IMR-90 (cell line): Measurements from ENCODE around the gene CRYAA. TPM values are rescaled to one million over a fixed set of nuclear protein-coding genes. Genes with fewer than 3 reads are reported as not detected.
"Not testable (repeated sequence)": the region's sequence is repeated elsewhere in the genome, so short reads cannot be mapped to it uniquely, and the experiment has no call there.

Source experiments
- ATAC-seq: fragments of 200-7000 bp; cut with Tn5 transposase; 2 replicates; pipeline ENCODE4 v1.9.1; 2020; ENCODE audit warnings: low read depth, mild to moderate bottlenecking, moderate library complexity
- Bru-seq: library from RNA; stranded (reverse); fragments of 400-500 nt; gene quantifications from one replicate; lab custom pipeline; 2021; lab: Mats Ljungman, UMichigan
- BruChase-seq, 2 experiments: library from RNA; stranded (reverse); fragments of 400-500 nt; gene quantifications; one replicate each; lab custom pipeline; 2021; lab: Mats Ljungman, UMichigan
- BruUV-seq: library from RNA; stranded (reverse); fragments of 400-500 nt; replicated peaks from 2 replicates; lab custom pipeline; 2021; lab: Mats Ljungman, UMichigan
- CTCF ChIA-PET: fragments of 300-600 bp; formaldehyde crosslinking; extraction: SDS; loops from one replicate; lab custom pipeline; 2021; ENCODE audit warnings: antibody characterized with exemption; lab: Yijun Ruan, JAX
- POLR2A ChIA-PET: fragments of 300-600 bp; sonication (Branson Sonifier 250); formaldehyde crosslinking; loops from one replicate; lab custom pipeline; 2022; ENCODE audit warnings: antibody characterized with exemption; ENCODE audit not compliant: unreplicated experiment; lab: Charles Lee
- DNase-seq: peaks from one replicate; pipeline ENCODE4 v3.0.0; 2013
- H2AFZ ChIP-seq: replicated peaks from 2 replicates; pipeline ENCODE3; 2013; ENCODE audit warnings: low read length, mild to moderate bottlenecking; ENCODE audit not compliant: poor library complexity
- H2AK5ac ChIP-seq: 2 replicates; pipeline ENCODE4 v1.6.1; 2013; ENCODE audit warnings: low read depth, low read length, inconsistent platforms
- H2AK9ac ChIP-seq: replicated peaks from 2 replicates; pipeline ENCODE3; 2013; ENCODE audit warnings: mild to moderate bottlenecking, low read depth, low read length, moderate library complexity; ENCODE audit not compliant: poor library complexity
- H2BK120ac ChIP-seq: 2 replicates; pipeline ENCODE4 v1.6.1; 2013; ENCODE audit warnings: low read depth, low read length, inconsistent platforms
- H2BK15ac ChIP-seq: 3 replicates; pipeline ENCODE4 v1.6.1; 2013; ENCODE audit warnings: low read depth, low read length, inconsistent platforms
- H2BK20ac ChIP-seq: 2 replicates; pipeline ENCODE4 v1.6.1; 2013; ENCODE audit warnings: low read depth, mild to moderate bottlenecking, inconsistent platforms, low read length, moderate library complexity
- H2BK5ac ChIP-seq: 2 replicates; pipeline ENCODE4 v1.6.1; 2013; ENCODE audit warnings: mild to moderate bottlenecking, low read depth, low read length, inconsistent platforms; ENCODE audit not compliant: poor library complexity, severe bottlenecking
- H3K14ac ChIP-seq: replicated peaks from 2 replicates; pipeline ENCODE4 v1.6.1; 2013; ENCODE audit warnings: low read depth, low read length, inconsistent platforms
- H3K18ac ChIP-seq: 2 replicates; pipeline ENCODE4 v1.6.1; 2013; ENCODE audit warnings: low read depth, low read length, control low read depth
- H3K23ac ChIP-seq: 2 replicates; pipeline ENCODE4 v1.6.1; 2013; ENCODE audit warnings: low read depth, low read length, inconsistent platforms
- H3K27ac ChIP-seq: 2 replicates; pipeline ENCODE4 v1.5.1; 2013; ENCODE audit warnings: mild to moderate bottlenecking, control low read depth, low read length; ENCODE audit not compliant: insufficient read depth
- H3K27me3 ChIP-seq: 2 replicates; pipeline ENCODE4 v1.6.1; 2013; ENCODE audit warnings: low read length; ENCODE audit not compliant: control insufficient read depth, insufficient read depth
- H3K36me3 ChIP-seq: 2 replicates; pipeline ENCODE4 v1.6.1; 2013; ENCODE audit warnings: low read length, mixed read lengths; ENCODE audit not compliant: control insufficient read depth, insufficient read depth
- H3K4ac ChIP-seq: 2 replicates; pipeline ENCODE4 v1.6.1; 2013; ENCODE audit warnings: low read depth, low read length, inconsistent platforms
- H3K4me1 ChIP-seq: 2 replicates; pipeline ENCODE4 v1.6.1; 2013; ENCODE audit warnings: low read length, mixed read lengths; ENCODE audit not compliant: control insufficient read depth, insufficient read depth
- H3K4me2 ChIP-seq: 2 replicates; pipeline ENCODE4 v1.6.1; 2013; ENCODE audit warnings: low read depth, mild to moderate bottlenecking, control low read depth, low read length, moderate library complexity
- H3K4me3 ChIP-seq: 2 replicates; pipeline ENCODE4 v1.5.1; 2013; ENCODE audit warnings: low read depth, mild to moderate bottlenecking, control low read depth, low read length, moderate library complexity; ENCODE audit not compliant: insufficient read depth
- H3K56ac ChIP-seq: 2 replicates; pipeline ENCODE4 v1.6.1; 2013; ENCODE audit warnings: low read length, inconsistent platforms; ENCODE audit not compliant: insufficient read depth; ENCODE audit errors: extremely low read depth
- H3K79me1 ChIP-seq, 2 experiments: 2 replicates each; pipeline ENCODE4 v1.6.1; 2013; ENCODE audit warnings: low read length in 2 of 2, inconsistent platforms in 1 of 2, low read depth in 1 of 2
- H3K9ac ChIP-seq: 2 replicates; pipeline ENCODE4 v1.6.1; 2013; ENCODE audit warnings: low read depth, low read length, control low read depth
- H3K9me1 ChIP-seq: 2 replicates; pipeline ENCODE4 v1.6.1; 2013; ENCODE audit warnings: low read length, inconsistent platforms; ENCODE audit not compliant: insufficient read depth
- H3K9me3 ChIP-seq: 2 replicates; pipeline ENCODE4 v1.6.1; 2013; ENCODE audit warnings: low read length; ENCODE audit not compliant: control insufficient read depth, insufficient read depth
- H4K20me1 ChIP-seq: 2 replicates; pipeline ENCODE4 v1.6.1; 2013; ENCODE audit warnings: low read length, inconsistent platforms; ENCODE audit not compliant: insufficient read depth
- H4K5ac ChIP-seq: 2 replicates; pipeline ENCODE4 v1.6.1; 2013; ENCODE audit warnings: mild to moderate bottlenecking, low read depth, low read length, control low read depth
- H4K8ac ChIP-seq, 2 experiments: 2 replicates each; pipeline ENCODE4 v1.6.1; 2013; ENCODE audit warnings: low read depth in 2 of 2, low read length in 2 of 2, control low read depth in 1 of 2, inconsistent platforms in 1 of 2
- H4K91ac ChIP-seq: 2 replicates; pipeline ENCODE4 v1.6.1; 2013; ENCODE audit warnings: low read depth, low read length, inconsistent platforms; ENCODE audit not compliant: insufficient read depth
- WGBS, 2 experiments: methylation state at CpG; one replicate each; pipeline versions ENCODE4 v1.1.5 to v1.1.7; 2013; ENCODE audit warnings: missing lambda C conversion rate in 2 of 2; ENCODE audit not compliant: insufficient read length in 1 of 2; ENCODE audit errors: extremely low coverage in 2 of 2; 5-methylcytosine and 5-hydroxymethylcytosine counted together
- dilution Hi-C: fragments of 300-500 bp; cut with HindIII; formaldehyde crosslinking; loops from one replicate; pipeline ENCODE4 v1.14.3; 2018; ENCODE audit warnings: low sequenced_read_pairs; ENCODE audit not compliant: unreplicated experiment
- in situ Hi-C: fragments of 300-500 bp; cut with MboI; formaldehyde crosslinking; loops from 3 replicates; pipeline ENCODE4 v1.14.3; 2019; ENCODE audit warnings: low sequenced_read_pairs, inconsistent platforms, mixed read lengths
- intact Hi-C: fragments of 100-400 bp; cut with micrococcal nuclease; formaldehyde crosslinking; loops from 2 replicates; pipeline ENCODE4 v1.10.0; 2022
- long read RNA-seq: library from polyadenylated mRNA; unstranded; transcript quantifications from one replicate; pipeline ENCODE4 v2.0.0, GENCODE V29; 2021; ENCODE audit not compliant: unreplicated experiment
- polyA plus RNA-seq, 3 experiments: library from polyadenylated mRNA; depleted of rRNA; stranded (reverse); fragments of >200 nt; gene quantifications; 2 replicates each; pipeline ENCODE4 v1.2.3, GENCODE V29; 2012; ENCODE audit warnings: low replicate concordance in 1 of 3
- total RNA-seq: library from RNA; depleted of rRNA; stranded (reverse); fragments of >200 nt; gene quantifications from 2 replicates; pipeline ENCODE4 v1.2.3, GENCODE V29; 2012; rRNA removed

The CRYAA gene, protein sequence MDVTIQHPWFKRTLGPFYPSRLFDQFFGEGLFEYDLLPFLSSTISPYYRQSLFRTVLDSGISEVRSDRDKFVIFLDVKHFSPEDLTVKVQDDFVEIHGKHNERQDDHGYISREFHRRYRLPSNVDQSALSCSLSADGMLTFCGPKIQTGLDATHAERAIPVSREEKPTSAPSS
- not detected in 2 replicates for total RNA-seq
- not detected in 2 replicates for polyA plus RNA-seq (2012; rRNA removed)
- not detected in 2 replicates for polyA plus RNA-seq (2012; cell fraction: cytosol; rRNA removed)
- polyA plus RNA-seq (2012; cell fraction: nucleus; rRNA removed; ENCODE audit: low replicate concordance), result not detected in 2 replicates
- not detected for Bru-seq, nascent RNA
- BruChase-seq, experiment 1, labeled RNA remaining after a 6-hour chase, result not detected
- BruChase-seq, experiment 2, labeled RNA remaining after a 2-hour chase, result not detected
- long read RNA-seq, result 0 reads

GRCh38 chr21:43168708-43169107, at the start of gene CRYAA:
Gene CRYAA (plus strand): TSS chr21:43169008. CDS start chr21:43169100, 92 bp downstream.
- dilution Hi-C loops, H3K9ac ChIP-seq, H3K4ac ChIP-seq, H3K18ac ChIP-seq, H2BK15ac ChIP-seq, H4K8ac ChIP-seq, H2BK120ac ChIP-seq, H2BK5ac ChIP-seq, H3K27ac ChIP-seq, intact Hi-C loops, H2AK5ac ChIP-seq, H3K56ac ChIP-seq, H3K4me3 ChIP-seq, BruUV-seq, in situ Hi-C loops, H2AFZ ChIP-seq, H3K36me3 ChIP-seq, DNase-seq, H3K23ac ChIP-seq, H3K4me1 ChIP-seq, H2AK9ac ChIP-seq, ATAC-seq, H2BK20ac ChIP-seq, POLR2A ChIA-PET, H3K79me1 ChIP-seq, H4K91ac ChIP-seq, H3K9me1 ChIP-seq, H4K20me1 ChIP-seq, H3K9me3 ChIP-seq, H4K5ac ChIP-seq, H3K14ac ChIP-seq, H3K4me2 ChIP-seq, H3K27me3 ChIP-seq, CTCF ChIA-PET: not testable (repeated sequence)
- WGBS, 2 experiments, result no CpG with 5 or more reads among the region's 16 CpGs

DNA sequence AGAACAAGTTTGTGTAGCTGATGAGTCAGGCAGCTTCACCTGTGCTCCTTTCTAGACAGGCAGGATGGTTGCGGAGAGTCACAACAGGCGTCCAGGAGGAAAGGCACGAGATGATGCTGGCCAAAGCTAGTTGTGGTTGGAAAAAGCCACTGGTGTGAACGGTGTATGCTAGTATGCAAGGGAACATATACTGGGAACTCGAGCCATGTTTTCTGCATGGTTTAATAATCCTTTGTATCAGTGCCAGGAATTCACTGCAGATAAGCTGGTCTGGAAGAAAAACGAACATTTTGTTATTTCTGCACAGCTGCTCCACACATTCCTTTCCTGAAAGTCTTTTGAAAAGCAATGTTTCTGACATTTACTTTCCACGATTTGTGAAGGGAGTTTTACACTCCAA, 38.7 kb upstream of the CRYAA start:
- H3K14ac ChIP-seq, dilution Hi-C loops, H2AFZ ChIP-seq, H3K36me3 ChIP-seq, H2BK20ac ChIP-seq, H3K4me2 ChIP-seq, H3K9ac ChIP-seq, CTCF ChIA-PET, H4K5ac ChIP-seq, H3K4me3 ChIP-seq, H3K23ac ChIP-seq, POLR2A ChIA-PET, DNase-seq, H2BK15ac ChIP-seq, H3K9me1 ChIP-seq, H3K79me1 ChIP-seq, H3K9me3 ChIP-seq, H4K8ac ChIP-seq, H3K27ac ChIP-seq, H2BK5ac ChIP-seq, BruUV-seq, intact Hi-C loops, H2AK9ac ChIP-seq, H2AK5ac ChIP-seq, H3K18ac ChIP-seq, H3K56ac ChIP-seq, H3K4me1 ChIP-seq, in situ Hi-C loops, H2BK120ac ChIP-seq, H4K20me1 ChIP-seq, H4K91ac ChIP-seq, H3K4ac ChIP-seq, H3K27me3 ChIP-seq: not testable (repeated sequence)
- peak; percentile 75 for ATAC-seq
- no CpG with 5 or more reads among the region's 7 CpGs for WGBS, 2 experiments
